Parathyroid adenoma (tissue), 2 donors: ENCODE data around the gene SOBP.

Source experiments
- H2AFZ ChIP-seq: fragments of 300-600 bp; sonication (generic); one replicate; pipeline ENCODE4 v1.7.0; 2017; ENCODE audit warnings: antibody characterized with exemption, mild to moderate bottlenecking
- H3K27ac ChIP-seq: fragments of 300-600 bp; sonication (generic); one replicate; pipeline ENCODE4 v1.7.0; 2017
- H3K27me3 ChIP-seq: fragments of 300-600 bp; sonication (generic); one replicate; pipeline ENCODE4 v1.7.0; 2017; ENCODE audit warnings: low read length; ENCODE audit not compliant: control insufficient read depth, insufficient read depth
- H3K36me3 ChIP-seq: fragments of 300-600 bp; sonication (generic); one replicate; pipeline ENCODE4 v1.7.0; 2017; ENCODE audit warnings: low read length; ENCODE audit not compliant: control insufficient read depth, insufficient read depth
- H3K4me1 ChIP-seq: fragments of 300-600 bp; sonication (generic); one replicate; pipeline ENCODE4 v1.7.0; 2017; ENCODE audit warnings: control low read depth
- H3K4me2 ChIP-seq: fragments of 300-600 bp; sonication (generic); one replicate; pipeline ENCODE4 v1.7.0; 2017; ENCODE audit warnings: low read length
- H3K4me3 ChIP-seq: fragments of 300-600 bp; sonication (generic); one replicate; pipeline ENCODE4 v1.7.0; 2017; ENCODE audit warnings: low read depth, low read length
- H3K79me2 ChIP-seq: fragments of 300-600 bp; sonication (generic); one replicate; pipeline ENCODE4 v1.7.0; 2017; ENCODE audit warnings: control low read depth
- H3K9ac ChIP-seq: fragments of 300-600 bp; sonication (generic); one replicate; pipeline ENCODE4 v1.7.0; 2017; ENCODE audit warnings: mild to moderate bottlenecking
- H3K9me3 ChIP-seq: fragments of 300-600 bp; sonication (generic); one replicate; pipeline ENCODE4 v1.7.0; 2017; ENCODE audit warnings: low read length; ENCODE audit not compliant: control insufficient read depth
- TF ChIP-seq, protein P1 (sequence below): fragments of 300-600 bp; sonication (generic); IDR thresholded peaks from one replicate; pipeline ENCODE4 v1.7.0; 2017; ENCODE audit warnings: antibody characterized with exemption, mild to moderate bottlenecking
- donor health status: primary hyperparathyroidism.

The SOBP gene

DNA sequence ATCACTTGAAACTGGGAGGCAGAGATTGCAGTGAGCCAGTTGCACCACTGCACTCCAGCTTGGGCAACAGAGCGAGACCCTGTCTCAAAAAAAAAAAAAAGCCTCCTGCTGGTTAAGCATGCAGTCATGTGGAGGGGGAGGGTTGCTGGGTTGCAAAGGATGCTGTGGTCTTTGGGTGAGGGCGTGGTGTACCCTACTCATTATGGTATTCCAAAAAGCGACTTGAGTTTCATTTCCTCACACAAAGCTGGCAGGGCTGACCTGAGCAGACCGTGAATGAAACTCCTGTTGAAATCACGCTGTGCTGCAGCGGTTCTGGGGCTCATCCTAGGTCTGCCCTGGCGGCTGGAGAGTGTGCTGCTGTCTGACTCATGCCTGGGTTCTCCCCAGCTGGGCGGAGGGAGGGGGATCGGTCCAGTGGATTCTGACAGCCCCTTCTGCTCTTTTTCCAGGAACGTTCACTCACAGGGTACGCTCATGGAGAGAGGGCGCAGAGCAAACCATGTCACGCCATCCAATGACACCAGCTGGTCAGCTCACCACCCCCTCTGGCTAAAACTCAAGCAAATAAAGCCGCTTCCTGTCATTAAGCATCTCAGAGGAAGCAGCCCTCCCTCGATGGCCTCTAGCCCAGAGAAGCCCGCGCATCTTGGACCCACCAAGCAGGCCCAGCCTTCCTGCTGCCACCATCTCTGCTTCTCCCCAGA is 168.0 kb downstream of the SOBP start:
- H3K27ac ChIP-seq: no peak overlapping the region
- H3K4me2 ChIP-seq: no peak overlapping the region
- no peaks in the 10 kb centered on the region for H3K9me3 ChIP-seq
- H3K79me2 ChIP-seq: no peaks in the 10 kb centered on the region
- no peak overlapping the region for H3K4me3 ChIP-seq
- H3K4me1 ChIP-seq: peaks cover 18% of the 10 kb centered on the region
- H3K36me3 ChIP-seq: no peaks in the 10 kb centered on the region
- no peak overlapping the region for H2AFZ ChIP-seq
- no peaks in the 10 kb centered on the region for H3K27me3 ChIP-seq
- no peak overlapping the region for H3K9ac ChIP-seq
- TF ChIP-seq, protein P1, sequence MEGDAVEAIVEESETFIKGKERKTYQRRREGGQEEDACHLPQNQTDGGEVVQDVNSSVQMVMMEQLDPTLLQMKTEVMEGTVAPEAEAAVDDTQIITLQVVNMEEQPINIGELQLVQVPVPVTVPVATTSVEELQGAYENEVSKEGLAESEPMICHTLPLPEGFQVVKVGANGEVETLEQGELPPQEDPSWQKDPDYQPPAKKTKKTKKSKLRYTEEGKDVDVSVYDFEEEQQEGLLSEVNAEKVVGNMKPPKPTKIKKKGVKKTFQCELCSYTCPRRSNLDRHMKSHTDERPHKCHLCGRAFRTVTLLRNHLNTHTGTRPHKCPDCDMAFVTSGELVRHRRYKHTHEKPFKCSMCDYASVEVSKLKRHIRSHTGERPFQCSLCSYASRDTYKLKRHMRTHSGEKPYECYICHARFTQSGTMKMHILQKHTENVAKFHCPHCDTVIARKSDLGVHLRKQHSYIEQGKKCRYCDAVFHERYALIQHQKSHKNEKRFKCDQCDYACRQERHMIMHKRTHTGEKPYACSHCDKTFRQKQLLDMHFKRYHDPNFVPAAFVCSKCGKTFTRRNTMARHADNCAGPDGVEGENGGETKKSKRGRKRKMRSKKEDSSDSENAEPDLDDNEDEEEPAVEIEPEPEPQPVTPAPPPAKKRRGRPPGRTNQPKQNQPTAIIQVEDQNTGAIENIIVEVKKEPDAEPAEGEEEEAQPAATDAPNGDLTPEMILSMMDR: no peak

DNA sequence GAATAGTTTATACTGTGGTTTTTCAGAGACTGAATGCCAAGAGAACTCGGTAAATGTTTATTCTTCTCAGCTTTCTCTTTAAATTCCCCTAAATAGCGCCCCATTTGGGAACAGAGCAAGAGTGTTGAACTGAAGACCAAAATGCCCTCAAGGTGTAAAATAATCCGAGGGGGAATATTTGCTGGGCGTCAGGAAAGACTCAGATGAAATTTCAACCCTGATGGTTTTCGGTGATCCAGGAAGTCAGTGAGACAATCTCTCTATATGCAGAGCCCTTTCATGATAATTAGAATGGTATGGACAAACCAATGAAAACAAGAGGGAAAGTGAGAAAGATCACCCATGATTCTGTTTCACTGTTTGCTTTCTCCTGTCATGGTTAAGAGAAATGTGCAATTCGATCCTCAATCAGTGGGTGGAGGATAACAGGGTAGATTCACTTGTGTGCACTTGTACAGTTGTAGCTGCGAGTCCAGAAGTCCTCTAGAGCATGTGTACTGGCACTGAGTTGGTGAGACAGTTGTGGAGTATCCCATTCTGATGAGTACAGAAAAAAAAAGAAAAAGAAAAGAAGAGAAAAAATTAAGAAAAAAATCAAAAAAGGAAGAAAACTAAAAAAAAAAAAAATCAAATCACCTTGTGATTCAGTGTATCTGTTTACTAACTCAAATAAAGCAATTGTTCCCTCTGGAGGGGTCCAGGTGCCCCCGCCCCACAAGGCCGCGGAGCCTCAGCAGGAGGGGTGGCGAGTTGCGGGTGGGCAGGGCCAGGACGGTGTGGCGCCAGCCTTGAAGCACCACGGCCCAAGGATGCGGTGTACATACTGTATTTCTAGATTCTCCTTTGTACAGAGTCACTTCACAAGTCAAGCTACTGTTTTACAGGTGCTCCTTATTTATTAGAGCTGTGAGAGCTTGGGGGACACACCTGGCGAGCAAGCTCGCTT is 169.3 kb downstream of the SOBP start:
- peak overlapping the region; percentile 63 for H3K27ac ChIP-seq
- H2AFZ ChIP-seq: peak overlapping the region; percentile 59
- no peaks in the 10 kb centered on the region for H3K79me2 ChIP-seq
- no peak overlapping the region for H3K9ac ChIP-seq
- H3K4me2 ChIP-seq: peak overlapping the region; percentile 7
- H3K9me3 ChIP-seq: no peaks in the 10 kb centered on the region
- TF ChIP-seq, protein P1: peak; percentile 4
- no peak overlapping the region for H3K4me3 ChIP-seq
- H3K27me3 ChIP-seq: no peaks in the 10 kb centered on the region
- H3K36me3 ChIP-seq: no peaks in the 10 kb centered on the region
- peaks cover 15% of the 10 kb centered on the region for H3K4me1 ChIP-seq

DNA sequence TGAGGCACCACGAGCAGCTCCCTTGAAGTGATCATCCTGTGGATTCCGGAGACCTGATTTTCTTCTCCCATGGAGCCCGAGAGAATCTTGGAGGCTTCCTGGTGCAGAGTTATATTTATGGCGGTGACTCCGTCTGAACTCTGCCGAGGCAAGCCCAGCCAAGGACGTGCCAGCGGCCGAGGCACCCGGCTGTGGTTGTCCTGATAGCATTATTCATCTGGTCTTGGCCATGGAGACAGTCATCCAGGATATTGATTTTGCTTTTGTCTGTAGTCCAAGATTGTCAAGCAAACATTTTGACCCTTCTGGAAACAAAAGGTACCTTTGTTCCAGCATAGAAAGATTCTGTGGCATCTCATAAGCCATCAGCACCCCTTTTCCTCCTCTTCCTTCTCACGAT is 170.9 kb downstream of the SOBP start:
- H2AFZ ChIP-seq: no peak overlapping the region
- peaks cover 29% of the 10 kb centered on the region for H3K4me1 ChIP-seq
- TF ChIP-seq, protein P1: no peak
- H3K4me2 ChIP-seq: no peak overlapping the region
- H3K9ac ChIP-seq: no peak overlapping the region
- H3K27me3 ChIP-seq: no peaks in the 10 kb centered on the region
- no peaks in the 10 kb centered on the region for H3K79me2 ChIP-seq
- no peaks in the 10 kb centered on the region for H3K9me3 ChIP-seq
- no peak overlapping the region for H3K27ac ChIP-seq
- H3K36me3 ChIP-seq: no peaks in the 10 kb centered on the region
- no peak overlapping the region for H3K4me3 ChIP-seq

DNA sequence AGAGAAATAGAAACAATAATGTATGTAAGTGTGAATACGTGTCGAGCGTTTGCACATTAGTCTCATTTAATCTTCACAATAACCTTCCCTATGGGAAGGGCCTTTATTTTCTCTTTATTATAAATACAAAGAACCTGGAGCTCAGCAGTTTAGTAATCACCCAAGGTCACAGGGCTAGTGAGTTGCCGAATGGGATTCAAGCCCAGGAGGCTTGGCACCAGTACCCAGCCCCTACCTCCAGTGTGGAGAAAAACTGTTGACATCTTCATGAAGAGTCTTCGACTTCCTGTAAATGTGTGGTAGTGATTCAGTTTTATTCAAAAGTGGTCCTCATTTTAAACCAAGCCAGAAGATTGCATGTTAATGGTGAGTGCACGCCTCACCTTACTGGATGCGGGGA is 171.4 kb downstream of the SOBP start:
- TF ChIP-seq, protein P1: no peak
- H3K9me3 ChIP-seq: no peaks in the 10 kb centered on the region
- no peak overlapping the region for H3K4me3 ChIP-seq
- H2AFZ ChIP-seq: no peak overlapping the region
- H3K4me2 ChIP-seq: no peak overlapping the region
- no peak overlapping the region for H3K27ac ChIP-seq
- no peaks in the 10 kb centered on the region for H3K27me3 ChIP-seq
- no peaks in the 10 kb centered on the region for H3K36me3 ChIP-seq
- peaks cover 33% of the 10 kb centered on the region for H3K4me1 ChIP-seq
- H3K79me2 ChIP-seq: no peaks in the 10 kb centered on the region
- H3K9ac ChIP-seq: no peak overlapping the region
